B cell (primary cell): ENCODE data around the gene RCBTB2.

Experiments used
- CTCF ChIP-seq: fragments of 200-600 bp; IDR thresholded peaks from one replicate; pipeline ENCODE4 v1.8.0; 2022; ENCODE audit warnings: antibody characterized with exemption, mild to moderate bottlenecking
- EZH2 ChIP-seq: IDR thresholded peaks from 2 replicates; pipeline ENCODE4 v1.6.1; 2012; ENCODE audit warnings: borderline replicate concordance, low read depth, mild to moderate bottlenecking, moderate library complexity, low read length; ENCODE audit not compliant: insufficient read depth, poor library complexity, severe bottlenecking

GRCh38 chr13:48483575-48483974 is 49.3 kb downstream of the RCBTB2 start:
- TF ChIP-seq CTCF, result no peak
- no peak for TF ChIP-seq EZH2
